Panc1 (cell line): ENCODE data around the gene CMTM8.

Experiments used
- POLR2AphosphoS5 ChIP-seq: IDR thresholded peaks from 2 replicates; pipeline ENCODE4 v1.6.1; 2012; ENCODE audit warnings: mild to moderate bottlenecking, low read depth, low read length, moderate library complexity
- TF ChIP-seq, protein P1 (sequence below): fragments of 450-650 bp; IDR thresholded peaks from 2 replicates; pipeline ENCODE4 v1.5.1; 2017; ENCODE audit warnings: mild to moderate bottlenecking

DNA sequence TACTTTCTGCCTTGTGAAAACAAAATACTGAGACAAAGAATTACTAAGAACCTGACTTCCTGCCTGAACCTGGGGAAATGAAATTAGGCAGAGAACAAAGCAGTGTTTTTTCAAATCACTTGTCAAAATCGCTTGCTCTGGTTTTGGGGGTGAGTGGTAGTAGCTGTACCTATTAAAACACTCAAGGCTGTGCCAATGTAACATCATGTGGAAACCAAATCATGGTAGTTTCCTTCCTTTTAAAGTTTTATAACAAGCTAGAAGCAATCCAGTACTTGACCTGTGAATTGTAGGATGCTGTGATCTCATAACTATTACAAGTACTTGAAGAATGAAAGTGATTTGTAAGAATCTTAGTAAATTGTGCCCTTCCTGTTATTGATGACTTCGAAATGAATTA is 6.7 kb downstream of the CMTM8 start:
- TF ChIP-seq, protein P1, sequence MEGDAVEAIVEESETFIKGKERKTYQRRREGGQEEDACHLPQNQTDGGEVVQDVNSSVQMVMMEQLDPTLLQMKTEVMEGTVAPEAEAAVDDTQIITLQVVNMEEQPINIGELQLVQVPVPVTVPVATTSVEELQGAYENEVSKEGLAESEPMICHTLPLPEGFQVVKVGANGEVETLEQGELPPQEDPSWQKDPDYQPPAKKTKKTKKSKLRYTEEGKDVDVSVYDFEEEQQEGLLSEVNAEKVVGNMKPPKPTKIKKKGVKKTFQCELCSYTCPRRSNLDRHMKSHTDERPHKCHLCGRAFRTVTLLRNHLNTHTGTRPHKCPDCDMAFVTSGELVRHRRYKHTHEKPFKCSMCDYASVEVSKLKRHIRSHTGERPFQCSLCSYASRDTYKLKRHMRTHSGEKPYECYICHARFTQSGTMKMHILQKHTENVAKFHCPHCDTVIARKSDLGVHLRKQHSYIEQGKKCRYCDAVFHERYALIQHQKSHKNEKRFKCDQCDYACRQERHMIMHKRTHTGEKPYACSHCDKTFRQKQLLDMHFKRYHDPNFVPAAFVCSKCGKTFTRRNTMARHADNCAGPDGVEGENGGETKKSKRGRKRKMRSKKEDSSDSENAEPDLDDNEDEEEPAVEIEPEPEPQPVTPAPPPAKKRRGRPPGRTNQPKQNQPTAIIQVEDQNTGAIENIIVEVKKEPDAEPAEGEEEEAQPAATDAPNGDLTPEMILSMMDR, result no peak
- TF ChIP-seq POLR2AphosphoS5, result no peak
